Ishikawa (cell line): ENCODE data around the gene KIF4B.

ENCODE experiments used
- CEBPB ChIP-seq: IDR thresholded peaks from 2 replicates; pipeline ENCODE4 v1.6.1; 2012
- CREB1 ChIP-seq: IDR thresholded peaks from 2 replicates; pipeline ENCODE4 v1.6.1; 2012; ENCODE audit warnings: low read depth
- EGR1 ChIP-seq: IDR thresholded peaks from 2 replicates; pipeline ENCODE4 v1.6.1; 2012
- EP300 ChIP-seq: IDR thresholded peaks from 2 replicates; pipeline ENCODE4 v1.6.1; 2012; ENCODE audit warnings: borderline replicate concordance
- FOXM1 ChIP-seq: IDR thresholded peaks from 2 replicates; pipeline ENCODE4 v1.6.1; 2012; ENCODE audit warnings: low read depth, borderline replicate concordance
- NFIC ChIP-seq: IDR thresholded peaks from 2 replicates; pipeline ENCODE4 v1.6.1; 2012
- RAD21 ChIP-seq: IDR thresholded peaks from 2 replicates; pipeline ENCODE4 v1.6.1; 2012; ENCODE audit warnings: low read depth
- TAF1 ChIP-seq: IDR thresholded peaks from 2 replicates; pipeline ENCODE4 v1.6.1; 2012; ENCODE audit warnings: low read depth, mild to moderate bottlenecking
- TCF12 ChIP-seq: IDR thresholded peaks from 2 replicates; pipeline ENCODE4 v1.6.1; 2012; ENCODE audit warnings: low read depth
- TEAD4 ChIP-seq: IDR thresholded peaks from 2 replicates; pipeline ENCODE4 v1.6.1; 2012
- YY1 ChIP-seq: IDR thresholded peaks from 2 replicates; pipeline ENCODE4 v1.6.1; 2012; ENCODE audit warnings: low read depth
- ZBTB7A ChIP-seq: IDR thresholded peaks from 2 replicates; pipeline ENCODE4 v1.6.1; 2012; ENCODE audit warnings: low read depth
- TF ChIP-seq, protein P1 (sequence below): IDR thresholded peaks from 2 replicates; pipeline ENCODE4 v1.6.1; 2012
- TF ChIP-seq, protein P2 (sequence below): IDR thresholded peaks from 2 replicates; pipeline ENCODE4 v1.6.1; 2012; ENCODE audit warnings: low read depth, mild to moderate bottlenecking
- TF ChIP-seq, protein P3 (sequence below): IDR thresholded peaks from 2 replicates; pipeline ENCODE4 v1.6.1; 2012

Gene KIF4B

DNA sequence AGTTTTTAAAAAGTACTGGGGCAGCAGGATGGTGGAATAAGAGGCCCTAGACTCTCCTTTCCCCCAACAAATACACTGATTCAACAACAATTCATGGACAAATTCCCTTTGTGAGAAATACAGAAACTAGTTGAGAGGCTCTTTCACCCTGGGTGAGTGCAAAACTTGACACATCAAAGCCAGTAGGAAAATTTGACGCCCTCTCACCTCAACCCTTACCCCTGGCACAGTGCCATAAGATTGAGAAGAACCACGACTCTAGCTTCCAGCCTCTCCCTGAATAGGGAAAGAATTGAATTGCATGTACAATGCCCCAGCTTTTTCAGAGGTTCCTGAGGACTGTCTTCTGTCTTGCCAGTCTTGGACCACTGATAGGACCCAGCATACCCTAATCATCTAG is 12.3 kb downstream of the KIF4B start:
- TF ChIP-seq NFIC: no peak
- TF ChIP-seq, protein P1, sequence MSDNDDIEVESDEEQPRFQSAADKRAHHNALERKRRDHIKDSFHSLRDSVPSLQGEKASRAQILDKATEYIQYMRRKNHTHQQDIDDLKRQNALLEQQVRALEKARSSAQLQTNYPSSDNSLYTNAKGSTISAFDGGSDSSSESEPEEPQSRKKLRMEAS: no peak
- no peak for TF ChIP-seq TEAD4
- no peak for TF ChIP-seq RAD21

DNA sequence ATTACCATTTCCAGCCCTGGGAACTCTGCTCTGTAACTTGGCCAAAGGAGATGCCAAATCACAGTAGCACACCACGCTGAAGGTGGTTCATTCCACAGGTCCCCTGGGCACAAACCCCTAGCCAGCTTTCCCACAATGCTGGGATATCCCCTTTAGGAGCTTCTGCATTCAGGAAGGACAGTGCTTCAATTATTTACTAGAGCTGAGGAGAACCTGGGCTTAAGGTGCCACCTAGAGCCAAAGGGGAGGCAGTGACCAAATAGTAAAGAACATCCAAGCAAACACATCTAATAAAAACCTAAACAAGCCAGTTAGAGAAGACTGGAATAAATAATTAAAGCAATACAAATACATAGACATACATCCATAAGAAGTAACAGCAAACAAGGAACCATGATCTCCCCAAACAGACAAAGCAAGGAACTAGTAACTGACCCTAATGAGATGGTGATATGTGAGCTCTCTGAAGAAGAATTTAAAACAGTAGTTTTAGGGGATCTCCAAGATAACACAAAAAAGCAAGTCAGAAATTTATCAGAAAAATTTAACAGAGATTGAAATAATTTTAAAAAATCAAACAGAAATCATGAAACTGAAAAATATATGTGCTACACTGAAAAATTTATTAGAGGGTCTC is 14.6 kb downstream of the KIF4B start:
- TF ChIP-seq EP300 (no peak), RAD21 (peak; percentile 53)

DNA sequence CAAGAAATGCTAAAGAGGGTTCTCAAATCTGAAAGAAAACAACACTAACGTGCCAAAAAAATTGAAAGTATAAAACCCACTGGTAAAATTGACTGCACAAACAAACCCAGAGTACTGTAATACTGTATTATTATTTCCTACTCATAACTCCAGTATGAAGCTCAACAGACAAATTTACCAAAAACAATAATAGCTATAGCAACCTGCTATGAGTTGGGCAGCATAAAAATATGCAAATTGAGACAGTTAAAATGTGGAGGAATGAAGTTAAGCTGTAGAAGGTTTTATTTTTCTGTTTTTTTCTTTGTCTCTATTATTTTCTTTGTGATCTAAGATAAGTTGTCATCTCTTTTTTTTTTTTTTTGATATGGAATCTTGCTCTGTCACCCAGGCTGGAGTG is 15.7 kb downstream of the KIF4B start:
- no peak for TF ChIP-seq FOXM1
- TF ChIP-seq TCF12: no peak
- no peak for TF ChIP-seq EP300
- no peak for TF ChIP-seq CEBPB

DNA sequence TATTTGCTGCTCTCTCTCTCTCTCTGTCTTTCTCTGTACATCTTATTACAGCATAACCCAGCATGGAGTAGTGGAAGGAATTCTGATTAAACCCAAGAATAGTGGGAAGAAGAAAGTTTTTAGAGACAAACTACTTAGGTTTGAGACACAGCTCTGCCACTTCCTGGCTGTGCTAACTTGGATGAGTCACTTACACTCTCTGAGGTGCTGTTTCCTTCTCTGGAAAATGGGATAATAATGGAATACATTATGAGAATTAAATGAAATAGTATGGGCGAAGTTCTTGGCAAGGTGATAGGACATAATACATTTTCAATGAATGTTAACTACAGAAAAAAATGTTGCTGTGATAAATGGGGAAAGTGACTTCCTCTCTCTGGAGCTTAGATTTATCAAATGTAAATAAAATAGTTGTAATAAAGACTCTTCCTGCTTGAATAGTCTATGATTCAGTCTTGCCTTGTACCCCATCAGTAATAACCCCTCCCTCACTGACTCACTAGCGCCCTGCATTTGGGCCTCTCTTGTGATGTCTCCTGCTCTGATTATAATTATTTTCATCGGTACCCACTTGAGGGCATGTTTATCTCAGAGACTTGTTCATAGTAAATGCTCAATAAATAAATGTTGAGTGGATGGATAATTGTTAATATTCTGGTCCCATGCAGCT is 27.6 kb downstream of the KIF4B start:
- TF ChIP-seq ZBTB7A (no peak), CREB1 (no peak), YY1 (no peak), EP300 (no peak), CEBPB (no peak), TEAD4 (no peak), EGR1 (no peak), RAD21 (no peak), FOXM1 (no peak), NFIC (no peak), TCF12 (no peak), TAF1 (no peak)
- TF ChIP-seq, protein P1: no peak
- TF ChIP-seq, protein P2, sequence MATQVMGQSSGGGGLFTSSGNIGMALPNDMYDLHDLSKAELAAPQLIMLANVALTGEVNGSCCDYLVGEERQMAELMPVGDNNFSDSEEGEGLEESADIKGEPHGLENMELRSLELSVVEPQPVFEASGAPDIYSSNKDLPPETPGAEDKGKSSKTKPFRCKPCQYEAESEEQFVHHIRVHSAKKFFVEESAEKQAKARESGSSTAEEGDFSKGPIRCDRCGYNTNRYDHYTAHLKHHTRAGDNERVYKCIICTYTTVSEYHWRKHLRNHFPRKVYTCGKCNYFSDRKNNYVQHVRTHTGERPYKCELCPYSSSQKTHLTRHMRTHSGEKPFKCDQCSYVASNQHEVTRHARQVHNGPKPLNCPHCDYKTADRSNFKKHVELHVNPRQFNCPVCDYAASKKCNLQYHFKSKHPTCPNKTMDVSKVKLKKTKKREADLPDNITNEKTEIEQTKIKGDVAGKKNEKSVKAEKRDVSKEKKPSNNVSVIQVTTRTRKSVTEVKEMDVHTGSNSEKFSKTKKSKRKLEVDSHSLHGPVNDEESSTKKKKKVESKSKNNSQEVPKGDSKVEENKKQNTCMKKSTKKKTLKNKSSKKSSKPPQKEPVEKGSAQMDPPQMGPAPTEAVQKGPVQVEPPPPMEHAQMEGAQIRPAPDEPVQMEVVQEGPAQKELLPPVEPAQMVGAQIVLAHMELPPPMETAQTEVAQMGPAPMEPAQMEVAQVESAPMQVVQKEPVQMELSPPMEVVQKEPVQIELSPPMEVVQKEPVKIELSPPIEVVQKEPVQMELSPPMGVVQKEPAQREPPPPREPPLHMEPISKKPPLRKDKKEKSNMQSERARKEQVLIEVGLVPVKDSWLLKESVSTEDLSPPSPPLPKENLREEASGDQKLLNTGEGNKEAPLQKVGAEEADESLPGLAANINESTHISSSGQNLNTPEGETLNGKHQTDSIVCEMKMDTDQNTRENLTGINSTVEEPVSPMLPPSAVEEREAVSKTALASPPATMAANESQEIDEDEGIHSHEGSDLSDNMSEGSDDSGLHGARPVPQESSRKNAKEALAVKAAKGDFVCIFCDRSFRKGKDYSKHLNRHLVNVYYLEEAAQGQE: no peak
- TF ChIP-seq, protein P3, sequence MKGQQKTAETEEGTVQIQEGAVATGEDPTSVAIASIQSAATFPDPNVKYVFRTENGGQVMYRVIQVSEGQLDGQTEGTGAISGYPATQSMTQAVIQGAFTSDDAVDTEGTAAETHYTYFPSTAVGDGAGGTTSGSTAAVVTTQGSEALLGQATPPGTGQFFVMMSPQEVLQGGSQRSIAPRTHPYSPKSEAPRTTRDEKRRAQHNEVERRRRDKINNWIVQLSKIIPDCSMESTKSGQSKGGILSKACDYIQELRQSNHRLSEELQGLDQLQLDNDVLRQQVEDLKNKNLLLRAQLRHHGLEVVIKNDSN: no peak

DNA sequence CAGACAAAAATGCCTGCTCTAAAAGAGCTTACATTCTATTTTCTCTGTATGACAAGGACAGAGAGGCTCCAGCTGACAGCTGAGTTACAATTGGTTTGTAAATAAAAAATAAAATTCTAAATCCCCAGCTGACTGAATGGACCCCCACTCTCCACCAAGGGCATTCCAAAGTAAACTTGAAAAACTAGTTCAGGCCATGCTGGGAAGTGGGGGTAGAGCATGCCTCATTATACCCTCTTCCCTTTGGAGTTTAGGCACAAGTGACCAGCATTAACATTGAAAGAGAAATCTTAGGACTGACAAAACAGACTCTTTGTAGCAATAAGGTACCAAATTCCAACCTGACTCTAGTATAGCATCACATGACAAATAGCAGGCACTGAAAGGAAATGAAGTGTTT is 31.0 kb downstream of the KIF4B start:
- TF ChIP-seq TAF1: no peak
- TF ChIP-seq, protein P1: no peak
- TF ChIP-seq ZBTB7A: no peak
- no peak for TF ChIP-seq CREB1
- TF ChIP-seq, protein P3: no peak
- no peak for TF ChIP-seq CEBPB
- no peak for TF ChIP-seq TEAD4
- no peak for TF ChIP-seq FOXM1
- no peak for TF ChIP-seq EP300

DNA sequence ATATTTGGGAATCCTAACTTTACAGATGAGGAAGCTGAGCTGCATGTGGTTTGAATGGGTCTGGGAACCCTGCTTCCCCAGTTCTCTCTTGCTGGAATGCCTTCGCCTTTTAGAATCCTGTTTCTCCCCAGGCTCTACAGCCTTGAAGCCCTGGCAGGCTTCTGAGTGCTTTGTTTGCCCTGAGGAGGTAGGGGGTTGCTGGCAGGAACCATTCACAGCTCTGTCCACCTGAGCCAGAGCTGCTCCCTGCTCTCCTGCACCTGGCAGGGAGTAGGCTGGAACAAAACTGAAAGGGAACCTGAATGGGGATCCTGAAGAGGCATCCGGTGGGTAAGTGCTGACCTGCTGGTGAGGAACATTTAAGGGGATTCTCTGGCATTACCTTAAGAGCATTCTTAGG is 33.0 kb downstream of the KIF4B start:
- TF ChIP-seq FOXM1 (no peak), EGR1 (no peak), YY1 (no peak), CREB1 (no peak), TAF1 (no peak), RAD21 (no peak), CEBPB (no peak), ZBTB7A (no peak), TEAD4 (no peak), EP300 (no peak), NFIC (no peak), TCF12 (no peak)
- TF ChIP-seq, protein P1: no peak
- TF ChIP-seq, protein P3: no peak
- TF ChIP-seq, protein P2: no peak
